ENCODE data around the gene SCUBE1. TPM values are rescaled to one million over a fixed set of nuclear protein-coding genes. Genes with fewer than 3 reads are reported as not detected.

SCUBE1 gene
- total and polyA plus RNA-seq, 10 of the 15 experiments (the other 5 are each of a cell fraction or from before 2014, with no cell fraction given), result not detected

- in situ Hi-C loops (cut with MboI), result no loop called here
- no peaks in the 10 kb centered on the region for H3K9me3 ChIP-seq (replicated peaks; ENCODE audit: control insufficient read depth, insufficient read depth, low read length)
- SMC1A ChIA-PET (ENCODE audit: uncharacterized antibody, unreplicated experiment), result no interaction called here
- H3K36me3 ChIP-seq (ENCODE audit: control insufficient read depth in 2 of 2, insufficient read depth in 2 of 2, low read length in 1 of 2), result no peaks in the 10 kb centered on the region
- H3K27me3 ChIP-seq (replicated peaks in 1 of 2; ENCODE audit: control insufficient read depth in 2 of 2, insufficient read depth in 2 of 2, low read length in 1 of 2), result no peaks in the 10 kb centered on the region; a peak in 3 of 4 replicates
- RAD21 ChIA-PET (ENCODE audit: unreplicated experiment), result no interaction called here
- intact Hi-C loops (cut with micrococcal nuclease; ENCODE audit: unreplicated experiment), result no loop called here
- no TSS peak for BruUV-seq (replicated peaks)
- H2AFZ ChIP-seq (ENCODE audit: control insufficient read depth, low read depth, low read length), result no peak overlapping the region
- CTCF ChIA-PET, result interaction anchor here (1.6 kb wide), 1 partner anchor 17 kb away, joined by 5 read pairs; no protein-coding TSS in a partner anchor
- H3K4me3 ChIP-seq, result no peak overlapping the region
- no peak overlapping the region for H3K27ac ChIP-seq (ENCODE audit: control insufficient read depth, insufficient read depth)
- no peaks in the 10 kb centered on the region for H3K79me2 ChIP-seq (ENCODE audit: control insufficient read depth, insufficient read depth, low read length)
- H3K9ac ChIP-seq (ENCODE audit: control insufficient read depth, insufficient read depth, low read length), result no peak overlapping the region
- no peaks in the 10 kb centered on the region for H3K4me1 ChIP-seq (ENCODE audit: control insufficient read depth, insufficient read depth, low read length)
- H4K20me1 ChIP-seq (ENCODE audit: control insufficient read depth, insufficient read depth), result no peaks in the 10 kb centered on the region
- ATAC-seq (no peak), DNase-seq (ENCODE audit: low read depth, low spot score) (no peak), FAIRE-seq (no peak)
- 57% methylated on average over 26 of the region's 27 CpGs for WGBS (ENCODE audit: insufficient coverage, insufficient replicate concordance, low lambda C conversion rate, missing lambda C conversion rate)
- POLR2A ChIA-PET, result interaction anchor here (0.6 kb wide), 1 partner anchor 24 kb away, joined by 6 read pairs; no protein-coding TSS in a partner anchor
- no peak for TF ChIP-seq SMAD5 (IDR thresholded peaks at IDR 0.05; ENCODE audit: low read depth)
- H3K4me2 ChIP-seq (ENCODE audit: control insufficient read depth, insufficient read depth), result no peak overlapping the region
These were observed 20.4 kb upstream of the SCUBE1 start for GRCh38 chr22:43363315-43364168.

GRCh38 chr22:43360576-43360975, 17.4 kb upstream of the SCUBE1 start:
- Histone ChIP-seq H3K4me1 (ENCODE audit: control insufficient read depth, insufficient read depth, low read length) (no peaks in the 10 kb centered on the region), H3K9ac (ENCODE audit: control insufficient read depth, insufficient read depth, low read length) (no peak overlapping the region), H3K4me3 (no peak overlapping the region), H4K20me1 (ENCODE audit: control insufficient read depth, insufficient read depth) (no peaks in the 10 kb centered on the region), H3K27ac (ENCODE audit: control insufficient read depth, insufficient read depth) (no peak overlapping the region), H2AFZ (ENCODE audit: control insufficient read depth, low read depth, low read length) (no peak overlapping the region), H3K79me2 (ENCODE audit: control insufficient read depth, insufficient read depth, low read length) (no peaks in the 10 kb centered on the region), H3K36me3 (ENCODE audit: control insufficient read depth in 2 of 2, insufficient read depth in 2 of 2, low read length in 1 of 2) (no peaks in the 10 kb centered on the region), H3K9me3 (replicated peaks; ENCODE audit: control insufficient read depth, insufficient read depth, low read length) (no peaks in the 10 kb centered on the region), H3K4me2 (ENCODE audit: control insufficient read depth, insufficient read depth) (no peak overlapping the region), H3K27me3 (replicated peaks in 1 of 2; ENCODE audit: control insufficient read depth in 2 of 2, insufficient read depth in 2 of 2, low read length in 1 of 2) (no peaks in the 10 kb centered on the region; a peak in 3 of 4 replicates)
- in situ Hi-C loops (cut with MboI), result no loop called here
- ChIA-PET CTCF (interaction anchor here (0.5 to 1.0 kb wide), 2 partner anchors 34 to 129 kb away, joined by 3 to 4 read pairs; no protein-coding TSS in a partner anchor), POLR2A (no interaction called here), RAD21 (ENCODE audit: unreplicated experiment) (no interaction called here), SMC1A (ENCODE audit: uncharacterized antibody, unreplicated experiment) (interaction anchor here (1.2 kb wide), 1 partner anchor 9 kb away, joined by 3 read pairs; no protein-coding TSS in a partner anchor)
- DNase-seq (ENCODE audit: low read depth, low spot score) (no peak), ATAC-seq (no peak), FAIRE-seq (no peak)
- no TSS peak for BruUV-seq (replicated peaks)
- TF ChIP-seq BMI1 (IDR thresholded peaks at IDR 0.05; ENCODE audit: borderline replicate concordance), result no peak
- TF ChIP-seq RAD51 (IDR thresholded peaks at IDR 0.05), result no peak
- TF ChIP-seq MTA3 (IDR thresholded peaks at IDR 0.05; ENCODE audit: borderline replicate concordance, low read length), result no peak
- no peak for TF ChIP-seq ZBTB40 (IDR thresholded peaks at IDR 0.05; ENCODE audit: borderline replicate concordance)
- no peak for TF ChIP-seq NFIC (IDR thresholded peaks at IDR 0.05; ENCODE audit: low read depth, low read length)
- no peak for TF ChIP-seq CHD2 (IDR thresholded peaks at IDR 0.05; ENCODE audit: borderline replicate concordance, low read depth, low read length)
- TF ChIP-seq NBN (IDR thresholded peaks at IDR 0.05), result no peak
- no peak for TF ChIP-seq POLR2AphosphoS2 (IDR thresholded peaks at IDR 0.05; ENCODE audit: low read depth, low read length)
- WGBS (ENCODE audit: insufficient coverage, insufficient replicate concordance, low lambda C conversion rate, missing lambda C conversion rate), result 55% methylated on average over 9 of the region's 9 CpGs
- intact Hi-C loops (cut with micrococcal nuclease; ENCODE audit: unreplicated experiment), result no loop called here

Data from GM12878 (cell line).